A549 treated with AZD9567 at 1 μM for 4 hours (cell line): Measurements from ENCODE around the gene FILIP1L. TPM values are rescaled to one million over a fixed set of nuclear protein-coding genes. Genes with fewer than 3 reads are reported as not detected.

Experiments used
- total RNA-seq: library from RNA; stranded (reverse); fragments of 200-300 nt; extraction: Qiagen RNA extraction; gene quantifications from 5 replicates; pipeline ENCODE4 v1.2.3, GENCODE V29; 2022; ENCODE audit not compliant: insufficient read depth

FILIP1L gene
- 0.06 to 0.23 TPM (median 0.12 TPM) in 4 of 5 replicates, not detected in the other for total RNA-seq

DNA sequence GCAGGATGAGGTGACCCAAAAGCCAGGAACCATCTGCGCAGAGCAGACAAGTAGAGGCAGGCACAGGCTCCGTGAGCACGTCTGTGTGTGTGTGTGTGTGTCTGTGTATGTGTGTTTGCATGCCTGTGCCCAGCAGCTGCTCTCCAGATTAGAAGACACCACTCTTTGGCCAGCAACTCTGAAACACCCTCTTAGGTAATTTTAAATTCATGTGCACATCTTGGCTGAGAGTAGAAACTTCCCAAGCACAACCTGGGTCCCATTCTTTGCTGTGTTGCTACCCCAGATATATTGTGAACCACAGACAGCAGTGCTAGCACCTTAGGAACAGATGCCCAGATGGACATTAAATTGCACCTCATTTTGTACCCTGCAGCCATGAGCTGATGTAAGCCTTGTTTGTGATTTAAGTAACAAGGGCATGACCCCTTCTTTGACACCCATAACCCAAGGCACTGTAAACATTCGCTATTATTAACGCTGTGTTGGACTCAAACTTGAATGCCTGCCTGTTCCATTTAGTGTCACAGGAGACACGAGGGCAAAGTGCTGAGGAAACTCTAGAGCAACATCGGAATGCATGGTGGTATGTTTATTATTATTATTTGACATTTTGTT is at the start of gene FILIP1L:
Gene FILIP1L (minus strand): TSS at position 89 of the 618 bp plus-strand sequence.

DNA sequence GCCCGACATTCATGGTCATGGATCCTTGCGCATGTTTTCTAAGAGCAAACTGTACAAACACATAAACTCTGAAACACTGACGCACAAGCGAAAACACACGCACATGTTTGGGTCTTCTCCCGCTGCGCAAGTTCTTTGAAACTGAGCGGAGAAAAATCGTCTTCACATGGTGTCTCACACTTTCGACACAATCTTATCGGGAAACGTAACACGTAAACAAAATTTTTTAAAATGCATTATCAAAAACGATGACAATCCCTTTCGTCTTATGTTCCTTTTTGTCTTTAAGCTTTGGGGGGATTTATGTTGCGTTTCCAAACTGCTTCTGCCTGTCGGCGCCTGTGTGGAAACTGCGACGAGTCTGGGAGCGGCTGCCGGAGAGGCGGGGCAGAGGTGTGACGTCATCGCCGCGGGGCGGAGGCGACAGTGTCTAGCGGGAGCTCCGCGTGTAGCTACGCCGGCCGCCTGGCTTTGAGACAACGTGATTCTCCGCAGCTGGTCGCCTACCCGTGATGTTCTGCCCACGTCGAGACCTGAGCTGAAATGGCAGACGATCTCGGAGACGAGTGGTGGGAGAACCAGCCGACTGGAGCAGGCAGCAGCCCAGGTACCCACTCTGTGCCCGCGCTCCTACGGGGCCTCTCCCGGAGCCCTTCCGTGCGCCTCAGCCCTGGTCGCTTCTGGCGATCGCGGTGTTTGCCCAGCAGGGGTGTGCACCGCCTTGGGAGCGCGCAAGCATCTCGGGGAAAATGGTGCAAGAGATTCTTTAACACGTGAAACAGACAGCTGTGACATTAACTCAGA is 296.7 kb downstream of the FILIP1L start, which contains the start of gene CMSS1:
Gene CMSS1 (plus strand): TSS at position 426 of the 804 bp plus-strand sequence.

Other genes with a start within 250 kb of the FILIP1L start
- gene TBC1D23, start 146.5 kb upstream of the FILIP1L start, total RNA-seq: 11.3 to 13.8 TPM (median 13.2 TPM) in 5 replicates
- 88.3 to 93.5 TPM (median 90.0 TPM) in 5 replicates for gene NIT2, start 220.3 kb upstream of the FILIP1L start, total RNA-seq